Measurements from ENCODE around the gene CDK14.

The CDK14 gene

GRCh38 chr7:91206361-91206960 lies 610.3 kb downstream of the CDK14 start:
- DNase-seq (ENCODE audit: low read depth), result no peak

DNA sequence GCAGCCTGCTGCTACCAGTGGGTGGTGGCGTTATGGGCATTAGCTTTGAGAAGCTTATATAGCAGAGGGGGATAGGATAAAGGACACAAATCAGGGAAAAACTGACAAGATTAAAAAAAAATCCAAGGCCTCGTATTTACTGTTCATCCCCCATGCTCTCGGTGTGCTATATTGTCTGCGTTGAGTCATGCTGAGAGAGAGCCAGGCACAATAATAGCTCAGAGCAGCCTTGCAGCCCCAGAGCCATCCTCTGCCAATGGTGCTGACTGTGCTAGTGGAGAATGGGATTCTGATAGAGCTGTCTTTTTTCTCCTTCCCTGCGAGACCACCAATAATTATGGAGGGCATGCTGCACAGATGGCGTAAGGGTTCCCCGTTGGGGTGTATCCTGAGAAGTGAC lies 616.5 kb downstream of the CDK14 start:
- peak; percentile 41 for DNase-seq (ENCODE audit: low read depth)

- DNase-seq (ENCODE audit: low read depth), result no peak
These were observed 630.3 kb downstream of the CDK14 start for GRCh38 chr7:91226411-91226810.

GRCh38 chr7:91228327-91228726 lies 632.2 kb downstream of the CDK14 start:
- DNase-seq (ENCODE audit: low read depth), result peak; percentile 45

GRCh38 chr7:91228927-91229558 lies 632.9 kb downstream of the CDK14 start:
- DNase-seq (ENCODE audit: low read depth), result no peak

DNA sequence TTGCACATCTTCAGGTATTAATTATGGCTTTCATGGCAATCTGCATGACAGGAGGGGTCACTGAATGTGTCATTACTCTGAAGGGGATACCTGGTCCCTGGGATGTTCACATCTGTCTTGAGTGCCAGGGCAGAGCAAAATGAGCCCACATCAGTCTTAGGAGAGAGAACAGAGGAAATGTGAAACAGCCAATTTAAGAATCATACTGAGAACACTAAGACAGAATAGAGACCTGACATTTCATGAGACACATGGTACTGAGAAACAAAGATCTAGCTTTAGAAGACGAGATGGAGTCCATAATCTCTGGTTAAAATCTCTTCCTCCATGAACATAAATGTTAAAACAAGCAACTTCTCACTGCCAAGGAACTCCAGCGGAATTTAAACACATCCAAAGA lies 634.0 kb downstream of the CDK14 start:
- no peak for DNase-seq (ENCODE audit: low read depth)

- DNase-seq (ENCODE audit: low read depth), result no peak
These were observed 634.4 kb downstream of the CDK14 start for GRCh38 chr7:91230503-91230902.

DNA sequence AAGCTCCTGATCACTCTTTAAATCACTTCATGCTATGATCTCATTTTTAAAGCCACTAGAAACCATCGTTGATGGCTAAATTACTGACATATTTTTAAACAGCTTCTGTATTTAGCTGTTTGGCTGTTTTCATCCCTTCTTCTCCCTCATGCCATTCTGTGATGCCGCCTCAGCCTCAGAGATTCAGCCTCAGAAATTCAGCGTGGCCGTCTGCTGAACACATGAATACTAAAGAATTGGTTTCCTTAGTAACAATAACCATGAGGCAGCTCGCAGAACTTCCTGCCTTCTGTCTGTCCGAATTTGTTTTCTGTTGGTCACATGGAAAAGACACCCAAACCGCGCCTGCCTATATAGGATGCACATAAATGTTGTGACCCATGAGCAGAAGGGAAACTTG lies 637.1 kb downstream of the CDK14 start:
- DNase-seq (ENCODE audit: low read depth), result no peak

GRCh38 chr7:91235211-91235832 lies 639.2 kb downstream of the CDK14 start:
- DNase-seq (ENCODE audit: low read depth), result no peak

- DNase-seq (ENCODE audit: low read depth), result peak; percentile 78
These were observed 643.1 kb downstream of the CDK14 start for GRCh38 chr7:91239171-91239604.

- DNase-seq (ENCODE audit: low read depth), result no peak
These were observed 643.7 kb downstream of the CDK14 start for GRCh38 chr7:91239772-91240171.

GRCh38 chr7:91240376-91240941 lies 644.3 kb downstream of the CDK14 start:
- DNase-seq (ENCODE audit: low read depth), result peak; percentile 86

DNA sequence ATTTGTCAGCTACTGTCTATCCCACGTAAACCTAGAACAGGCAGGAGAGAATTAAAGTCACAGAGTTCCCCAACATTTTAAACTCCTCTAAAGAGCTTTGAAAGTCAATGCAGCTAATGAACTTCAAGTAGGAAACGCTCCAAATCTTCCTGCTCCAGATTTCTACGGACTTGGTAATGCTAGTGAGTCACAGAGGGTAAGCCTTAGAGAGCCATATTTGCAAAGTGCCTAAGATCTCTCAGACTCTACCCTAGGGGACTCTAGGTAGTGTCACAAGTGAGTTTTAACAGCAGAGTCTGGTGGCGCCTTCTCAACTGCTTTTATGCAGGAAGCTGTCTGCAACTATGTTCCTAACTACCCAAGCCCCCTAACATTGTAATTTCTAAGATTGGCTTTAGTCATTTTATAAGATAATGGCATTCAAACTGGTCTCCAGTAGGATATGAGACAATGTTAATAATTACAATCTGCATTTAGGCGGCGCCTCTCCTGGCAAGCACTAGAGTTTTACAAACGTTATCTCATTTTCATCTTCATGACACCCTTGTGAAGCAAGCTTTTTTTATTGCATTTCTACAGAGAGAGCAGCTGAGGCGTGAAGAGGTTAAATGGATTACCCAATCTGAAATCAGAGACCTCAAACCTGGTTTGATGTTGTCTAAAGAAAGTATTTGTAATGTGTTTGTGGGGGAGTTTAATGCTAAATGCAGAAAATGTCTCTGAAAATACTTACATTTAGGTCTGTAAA lies 646.1 kb downstream of the CDK14 start:
- DNase-seq (ENCODE audit: low read depth), result peak; percentile 66

- peak; percentile 46 for DNase-seq (ENCODE audit: low read depth)
These were observed 647.6 kb downstream of the CDK14 start for GRCh38 chr7:91243591-91244301.

DNA sequence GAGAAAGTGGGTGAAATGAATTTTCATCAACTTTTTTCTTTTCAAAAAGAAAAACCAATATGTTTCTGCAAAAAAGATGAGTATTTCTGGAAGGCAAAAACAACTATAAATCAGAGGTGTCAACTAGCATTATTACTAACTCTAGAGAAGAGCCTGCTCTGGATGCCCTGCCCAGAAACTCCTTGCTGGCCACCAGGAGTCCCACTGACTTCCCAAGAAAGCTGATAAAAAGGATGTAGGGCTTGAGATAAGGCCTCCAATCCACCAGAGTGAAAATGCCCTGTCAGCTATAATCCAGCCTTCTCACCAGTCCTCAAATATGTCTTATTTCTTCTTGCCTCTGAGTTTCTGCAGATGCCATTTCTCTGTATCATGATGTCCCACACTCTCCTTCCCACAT lies 651.4 kb downstream of the CDK14 start:
- DNase-seq (ENCODE audit: low read depth), result no peak

DNA sequence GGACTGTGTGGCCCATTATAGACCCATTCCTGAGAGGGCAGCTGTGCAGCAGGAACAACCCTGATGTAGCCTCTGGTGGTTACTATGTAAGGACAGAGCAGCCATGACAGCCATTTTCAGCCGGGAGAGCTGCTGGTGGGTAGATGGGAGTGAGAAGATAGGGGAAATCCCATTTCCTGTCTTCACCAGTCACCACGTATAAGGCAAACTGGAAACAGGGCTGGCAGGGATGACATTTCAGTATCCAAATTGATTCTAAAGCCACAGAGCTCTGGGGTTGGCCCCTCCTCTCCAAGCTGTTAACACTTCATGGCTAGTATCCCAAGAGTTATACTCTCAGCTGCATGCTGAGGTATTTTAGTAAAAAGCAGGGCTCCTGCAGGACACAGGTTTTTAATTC lies 652.9 kb downstream of the CDK14 start:
- no peak for DNase-seq (ENCODE audit: low read depth)

- DNase-seq (ENCODE audit: low read depth), result peak; percentile 79
These were observed 653.5 kb downstream of the CDK14 start for GRCh38 chr7:91249506-91250233.

DNA sequence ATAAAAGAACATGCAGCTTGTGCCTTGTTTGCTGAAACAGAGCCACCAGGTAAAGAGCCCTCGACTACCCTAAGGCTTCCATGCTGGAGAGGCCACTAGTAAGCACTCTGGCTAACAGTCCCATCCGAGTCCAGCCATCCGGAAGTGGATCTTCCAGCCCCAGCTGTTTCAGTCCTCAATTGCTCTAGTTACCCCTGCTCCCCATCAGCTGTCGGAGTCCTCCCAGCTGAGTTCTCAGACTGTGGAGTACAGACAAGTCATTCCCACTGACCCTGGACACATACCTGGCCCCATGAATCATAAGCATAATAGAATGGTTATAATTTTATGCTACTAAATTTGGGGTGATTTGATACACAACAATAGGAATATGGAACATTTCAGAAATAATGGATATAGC lies 654.6 kb downstream of the CDK14 start:
- no peak for DNase-seq (ENCODE audit: low read depth)

- DNase-seq (ENCODE audit: low read depth), result no peak
These were observed 655.8 kb downstream of the CDK14 start for GRCh38 chr7:91251877-91252276.

Data from iris pigment epithelial cell (primary cell).